HepG2 (cell line): Measurements from ENCODE around the gene HOXA9. TPM values are rescaled to one million over a fixed set of nuclear protein-coding genes. Genes with fewer than 3 reads are reported as not detected.

Source experiments
- AHR ChIP-seq: IDR thresholded peaks from 2 replicates; pipeline ENCODE4 v1.6.1; 2018; ENCODE audit warnings: missing genetic modification reagents, missing compliant biosample characterization
- ARID2 ChIP-seq: sonication (generic); formaldehyde crosslinking; IDR thresholded peaks from 2 replicates; pipeline ENCODE4 v1.8.1; 2022; ENCODE audit warnings: mild to moderate bottlenecking, missing genetic modification reagents, borderline replicate concordance
- CTCF ChIP-seq: sonication (generic); formaldehyde crosslinking; IDR thresholded peaks from 2 replicates; pipeline ENCODE4 v1.5.0; 2020; ENCODE audit warnings: mild to moderate bottlenecking, missing genetic modification reagents, moderate library complexity
- FOXA1 ChIP-seq, 2 experiments: fragments of 450-650 bp in 1 of 2; sonication (generic) in 1 of 2; formaldehyde crosslinking in 1 of 2; IDR thresholded peaks; 2 replicates each; pipeline versions ENCODE4 v1.4.0 to v1.6.1; 2016 to 2020; ENCODE audit warnings: missing genetic modification reagents in 1 of 2
- FOXK2 ChIP-seq: fragments of 450-650 bp; IDR thresholded peaks from 2 replicates; pipeline ENCODE4 v1.6.1; 2016
- JUND ChIP-seq: sonication (generic); formaldehyde crosslinking; IDR thresholded peaks from 2 replicates; pipeline ENCODE4 v1.8.0; 2022; ENCODE audit warnings: mild to moderate bottlenecking, missing genetic modification reagents
- MAFG ChIP-seq: sonication (generic); formaldehyde crosslinking; IDR thresholded peaks from 2 replicates; pipeline ENCODE4 v1.5.1; 2020; ENCODE audit warnings: mild to moderate bottlenecking, missing genetic modification reagents
- MAX ChIP-seq: IDR thresholded peaks from 2 replicates; pipeline ENCODE4 v1.6.1; 2012; ENCODE audit warnings: inconsistent platforms
- POLR2AphosphoS5 ChIP-seq: IDR thresholded peaks from 2 replicates; pipeline ENCODE4 v1.6.1; 2012; ENCODE audit warnings: low read depth, low read length
- RBM22 ChIP-seq: fragments of 200-400 bp; formaldehyde crosslinking; optimal IDR thresholded peaks from 2 replicates; pipeline ENCODE3; 2017; ENCODE audit warnings: mild to moderate bottlenecking, low read length, moderate library complexity
- REL ChIP-seq: sonication (generic); formaldehyde crosslinking; conservative IDR thresholded peaks from 2 replicates; pipeline ENCODE4 v1.8.0; 2022; ENCODE audit warnings: mild to moderate bottlenecking, missing genetic modification reagents, moderate library complexity
- RELA ChIP-seq: sonication (generic); formaldehyde crosslinking; IDR thresholded peaks from 2 replicates; pipeline ENCODE4 v1.4.0; 2020; ENCODE audit warnings: missing genetic modification reagents
- REXO4 ChIP-seq: sonication (generic); formaldehyde crosslinking; IDR thresholded peaks from 2 replicates; pipeline ENCODE4 v1.8.0; 2022; ENCODE audit warnings: missing genetic modification reagents, mild to moderate bottlenecking, borderline replicate concordance
- STAT6 ChIP-seq: sonication (generic); formaldehyde crosslinking; IDR thresholded peaks from 2 replicates; pipeline ENCODE4 v1.4.0; 2020; ENCODE audit warnings: missing genetic modification reagents, mild to moderate bottlenecking, borderline replicate concordance
- TCF7 ChIP-seq: sonication (generic); IDR thresholded peaks from 2 replicates; pipeline ENCODE4 v1.6.1; 2016; ENCODE audit warnings: antibody characterized with exemption, low read depth
- ZBTB33 ChIP-seq: sonication (generic); formaldehyde crosslinking; IDR thresholded peaks from 2 replicates; pipeline ENCODE4 v1.4.0; 2020; ENCODE audit warnings: missing genetic modification reagents
- ZNF160 ChIP-seq: sonication (generic); formaldehyde crosslinking; IDR thresholded peaks from 2 replicates; pipeline ENCODE4 v1.8.0; 2022; ENCODE audit warnings: mild to moderate bottlenecking, inconsistent platforms, missing genetic modification reagents
- ZNF274 ChIP-seq: sonication (generic); formaldehyde crosslinking; IDR thresholded peaks from 2 replicates; pipeline ENCODE4 v1.5.1; 2020; ENCODE audit warnings: mild to moderate bottlenecking, missing genetic modification reagents
- ZNF546 ChIP-seq: sonication (generic); formaldehyde crosslinking; conservative IDR thresholded peaks from 2 replicates; pipeline ENCODE4 v1.8.1; 2023; ENCODE audit warnings: mild to moderate bottlenecking, missing genetic modification reagents
- ZNF775 ChIP-seq: sonication (generic); formaldehyde crosslinking; IDR thresholded peaks from 2 replicates; pipeline ENCODE4 v1.4.0; 2020; ENCODE audit warnings: missing genetic modification reagents, mild to moderate bottlenecking, moderate library complexity, borderline replicate concordance
- ZNF784 ChIP-seq: sonication (generic); formaldehyde crosslinking; IDR thresholded peaks from 2 replicates; pipeline ENCODE4 v1.5.1; 2020; ENCODE audit warnings: missing genetic modification reagents, mild to moderate bottlenecking, borderline replicate concordance
- ZSCAN25 ChIP-seq: sonication (generic); formaldehyde crosslinking; IDR thresholded peaks from 2 replicates; pipeline ENCODE4 v1.8.0; 2022; ENCODE audit warnings: mild to moderate bottlenecking, missing genetic modification reagents
- polyA plus RNA-seq, 8 experiments: library from polyadenylated mRNA; depleted of rRNA in 3 of 8; stranded (reverse) in 7 of 8; unstranded in 1 of 8; fragments of >200 nt; fragmentation: Illumina TruSeq in 4 of 8; extraction: Trizol in 4 of 8; gene quantifications; 2 replicates each; pipeline versions ENCODE4 v1.2.1 to v1.2.3, GENCODE V29; 2011 to 2016; ENCODE audit warnings: low read depth in 4 of 8, missing spikeins in 1 of 8, mixed read lengths in 1 of 8; ENCODE audit not compliant: insufficient read depth in 1 of 8
- total RNA-seq, 5 experiments: library from RNA; depleted of rRNA; stranded (reverse); fragments of >200 nt; fragmentation: Illumina TruSeq; extraction: Trizol; gene quantifications; 2 replicates each; pipeline ENCODE4 v1.2.3, GENCODE V29; 2016; ENCODE audit warnings: low read depth in 1 of 5

Gene HOXA9
- total and polyA plus RNA-seq, 2 of the 13 experiments (the other 11 are each of a cell fraction or from before 2014, with no cell fraction given) = not detected

- TF ChIP-seq AHR (no peak), FOXK2 (no peak), POLR2AphosphoS5 (0 out of 2 replicates have a peak, but pooled peaks have one; percentile 16), ARID2 (CRISPR knock-in tag) (no peak), CTCF (CRISPR knock-in tag) (peak; percentile 90), ZNF160 (no peak), STAT6 (no peak; the same call in 1 of the 2 replicates), TCF7 (no peak), REXO4 (CRISPR knock-in tag) (no peak), ZSCAN25 (0 out of 2 replicates have a peak, but pooled peaks have one; percentile 30), ZNF775 (no peak), REL (CRISPR knock-in tag) (no peak), RELA (CRISPR knock-in tag) (no peak), FOXA1 (IDR thresholded peaks at IDR 0.05) (no peak), FOXA1 (CRISPR knock-in tag; IDR thresholded peaks at IDR 0.05) (no peak), ZNF784 (CRISPR knock-in tag) (peak; percentile 69; the same call in 1 of the 2 replicates), RBM22 (no peak), ZNF274 (no peak), MAFG (CRISPR knock-in tag) (no peak), ZNF546 (CRISPR knock-in tag) (no peak), JUND (CRISPR knock-in tag) (0 out of 2 replicates have a peak, but pooled peaks have one; percentile 12), MAX (peak; percentile 48; the same call in 1 of the 2 replicates), ZBTB33 (CRISPR knock-in tag) (0 out of 2 replicates have a peak, but pooled peaks have one; percentile 15)
These were observed 14.6 kb downstream of the HOXA9 start (continued) for GRCh38 chr7:27150568-27151340.
